Heart left ventricle (tissue), 16 donors: ENCODE results near the gene MCCD1. TPM values are rescaled to one million over a fixed set of nuclear protein-coding genes. Genes with fewer than 3 reads are reported as not detected.
"Not testable (repeated sequence)": the region's sequence is repeated elsewhere in the genome, so short reads cannot be mapped to it uniquely, and the experiment has no call there.

Experiments
- ATAC-seq, 4 donors: fragments of 200-7000 bp; cut with Tn5 transposase; one replicate each; pipeline ENCODE4 v1.9.1; 2020 to 2022; ENCODE audit warnings: moderate library complexity in 4 of 4, mild to moderate bottlenecking in 3 of 4, moderate number of reproducible peaks in 1 of 4
- DNase-seq, 5 donors: peaks; one replicate each; pipeline ENCODE4 v3.0.0-alpha.2; 2020
- H3K27ac ChIP-seq, 12 donors: fragments of 200-600 bp; sonication (generic) in 4 of 12; one replicate each; pipeline versions ENCODE4 v1.5.0 to v1.8.0; 2016 to 2022; ENCODE audit warnings: mild to moderate bottlenecking in 2 of 12
- H3K27me3 ChIP-seq, 9 donors: fragments of 200-600 bp; sonication (generic) in 2 of 9; one replicate each; pipeline versions ENCODE4 v1.5.1 to v1.8.0; 2016 to 2022; ENCODE audit warnings: mild to moderate bottlenecking in 3 of 9
- H3K36me3 ChIP-seq, 9 donors: fragments of 200-600 bp; sonication (generic) in 2 of 9; one replicate each; pipeline versions ENCODE4 v1.5.0 to v1.8.0; 2018 to 2022; ENCODE audit warnings: mild to moderate bottlenecking in 2 of 9
- H3K4me1 ChIP-seq, 12 donors: fragments of 200-600 bp; sonication (generic) in 4 of 12; one replicate each; pipeline versions ENCODE4 v1.5.0 to v1.8.0; 2016 to 2022; ENCODE audit warnings: mild to moderate bottlenecking in 3 of 12
- H3K4me3 ChIP-seq, 12 donors: fragments of 200-600 bp; sonication (generic) in 4 of 12; one replicate each; pipeline versions ENCODE4 v1.5.0 to v1.8.0; 2017 to 2022; ENCODE audit warnings: mild to moderate bottlenecking in 9 of 12, moderate library complexity in 4 of 12
- H3K9me3 ChIP-seq, 12 donors: fragments of 200-600 bp; sonication (generic) in 4 of 12; one replicate each; pipeline versions ENCODE4 v1.5.0 to v1.8.0; 2016 to 2022; ENCODE audit warnings: mild to moderate bottlenecking in 1 of 12
- POLR2A ChIP-seq, 2 donors: fragments of 450-650 bp; IDR thresholded peaks; one replicate each; pipeline ENCODE4 v1.6.1; 2017; ENCODE audit warnings: antibody characterized with exemption in 2 of 2, mild to moderate bottlenecking in 2 of 2, moderate library complexity in 2 of 2
- WGBS, 4 donors: extraction: QIAGEN DNeasy Blood & Tissue Kit in 2 of 4; methylation state at CpG; one replicate each; pipeline versions ENCODE4 v1.1.5 to v1.1.7; 2013 to 2018; 5-methylcytosine and 5-hydroxymethylcytosine counted together
- intact Hi-C, 10 donors: fragments of 100-400 bp; cut with DNase I; formaldehyde crosslinking; loops; one replicate each; pipeline versions ENCODE4 v1.11.1 to v1.14.2; 2022
- polyA plus RNA-seq, 2 donors: library from polyadenylated mRNA; stranded (reverse); fragments of 200-250 nt; gene quantifications; one replicate each; pipeline ENCODE4 v1.2.3, GENCODE V29; 2013
- total RNA-seq, 9 donors: library from RNA; depleted of rRNA in 2 of 9; stranded (reverse); fragments of >200 nt in 2 of 9; fragmentation: NEBNext Ultra II Directional in 3 of 9; extraction: Animal tissue kit (Norgen Biotek cat#: 25700) in 3 of 9; gene quantifications; one replicate each; pipeline versions ENCODE4 v1.1.0 to v1.2.4, GENCODE V29; 2016 to 2023
- TF ChIP-seq, protein P1 (sequence below), 12 donors: fragments of 200-600 bp; sonication (generic) in 4 of 12; IDR thresholded peaks; one replicate each; pipeline versions ENCODE4 v1.5.0 to v1.8.0; 2018 to 2022; ENCODE audit warnings: antibody characterized with exemption in 12 of 12, mild to moderate bottlenecking in 5 of 12
- donor health status: ischemic (EF 13 %, LVEDD 7.1; RV severe dilation, severe dysfunction).
- donor health status: healthy with polysubstance abuse.
- donor health status: DM: no; HTN: yes; CAD: no.
- donor health status: DM: no; HTN: no; CAD: no.
- donor health status: ischemic (EF 25% LVEDD 6.9; RV normal size, moderate dysfunction).
- donor health status: ischemic (EF 25% LVEDD 5.7; RV mildly dilated, moderate dysfunction).
- donor health status: healthy.
- donor health status: DM: yes; HTN: yes; CAD: no.
- donor health status: ischemic (EF 35%, LVEDD 5.7; RV mildly dilated, moderate dysfunction).
- donor health status: nonischemic (EF 11% LVEDD 7.7; RV severe dilation, severe dysfunction).
- donor health status: DM: yes; HTN: yes; CAD: no.
- donor health status: PGD.
- donor health status: ischemic (EF 29% LVEDD 5.4; RV normal size, mild dysfunction).
- donor health status: nonischemic (EF 23%, LVEDD 6.1; RV moderate dilation, normal function).

The MCCD1 gene
- total and polyA plus RNA-seq, 11 donors: not detected

DNA sequence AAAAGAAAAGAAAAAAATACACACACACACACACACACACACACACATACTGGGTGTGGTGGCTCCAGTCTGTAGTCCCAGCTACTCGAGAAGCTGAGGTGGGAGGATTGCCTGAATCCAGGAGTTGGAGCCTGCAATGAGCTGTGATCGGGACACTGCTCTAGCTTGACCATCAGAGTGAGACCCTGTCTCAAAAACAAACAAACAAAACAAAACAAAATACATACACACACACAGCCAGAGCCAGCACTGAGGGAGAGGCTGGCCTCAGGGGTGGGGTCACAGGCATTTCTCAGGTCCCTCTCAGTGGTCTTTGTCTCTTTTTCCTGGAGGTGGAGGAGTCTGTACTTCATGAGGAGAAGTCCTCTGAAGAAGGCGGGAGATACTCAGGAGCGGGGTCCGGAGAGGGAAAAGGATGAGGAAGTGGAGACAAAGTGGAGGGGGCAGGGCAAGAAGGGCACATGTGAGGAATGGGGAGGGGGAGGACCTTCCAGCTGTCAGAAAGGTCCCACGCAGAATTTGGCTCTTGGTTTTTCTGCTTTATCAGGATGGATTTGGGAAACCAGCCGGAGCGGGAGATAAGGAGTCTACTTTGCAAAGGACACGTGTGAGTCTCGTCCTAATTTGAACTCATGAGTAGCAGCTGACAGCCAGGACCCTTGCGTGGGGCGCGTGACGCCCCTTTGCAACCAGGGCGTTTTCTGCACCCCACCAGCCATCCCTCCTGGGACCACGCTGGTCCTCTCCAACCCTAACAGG is 38.5 kb upstream of the MCCD1 start:
- intact Hi-C loops: loop anchor here in 9 of 10 donors (5.0 to 10.0 kb wide), 5 partner anchors 42 to 115 kb away; partner anchors contain the start of genes DDX39B (in 4 of the 9) and NCR3 (in 1 of the 9)

GRCh38 chr6:31493550-31493874 is 35.2 kb upstream of the MCCD1 start:
- not testable (repeated sequence) for DNase-seq, H3K36me3 ChIP-seq, ATAC-seq, H3K9me3 ChIP-seq
- peaks cover 0 to 10% (median 0%) of the 10 kb centered on the region in 9 donors for H3K27me3 ChIP-seq
- H3K4me1 ChIP-seq: peaks cover 0 to 40% (median 12%) of the 10 kb centered on the region in 12 donors
- peak overlapping the region in 2 of 12 donors; percentile 63 to 84 for H3K27ac ChIP-seq
- H3K4me3 ChIP-seq: peak overlapping the region in 10 of 12 donors; percentile 53 to 86 (median 69)
- intact Hi-C loops: loop anchor here in 9 of 10 donors (2.0 to 10.0 kb wide), 6 partner anchors 39 to 111 kb away; partner anchors contain the start of genes DDX39B (in 4 of the 9) and NCR3 (in 1 of the 9)
- WGBS, 4 donors: 2 to 3% (median 2%) methylated on average over 2 of the region's 2 CpGs

More for the DNA sequence above, 38.5 kb upstream of the MCCD1 start:
- H3K9me3 ChIP-seq: no peaks in the 10 kb centered on the region
- H3K36me3 ChIP-seq: no peaks in the 10 kb centered on the region
- peaks cover 0 to 26% (median 8%) of the 10 kb centered on the region in 12 donors for H3K4me1 ChIP-seq
- H3K27ac ChIP-seq: no peak overlapping the region
- DNase-seq: no peak
- H3K4me3 ChIP-seq: no peak overlapping the region
- H3K27me3 ChIP-seq: peaks cover 0 to 10% (median 0%) of the 10 kb centered on the region in 9 donors
- ATAC-seq: no peak
- TF ChIP-seq, protein P1, sequence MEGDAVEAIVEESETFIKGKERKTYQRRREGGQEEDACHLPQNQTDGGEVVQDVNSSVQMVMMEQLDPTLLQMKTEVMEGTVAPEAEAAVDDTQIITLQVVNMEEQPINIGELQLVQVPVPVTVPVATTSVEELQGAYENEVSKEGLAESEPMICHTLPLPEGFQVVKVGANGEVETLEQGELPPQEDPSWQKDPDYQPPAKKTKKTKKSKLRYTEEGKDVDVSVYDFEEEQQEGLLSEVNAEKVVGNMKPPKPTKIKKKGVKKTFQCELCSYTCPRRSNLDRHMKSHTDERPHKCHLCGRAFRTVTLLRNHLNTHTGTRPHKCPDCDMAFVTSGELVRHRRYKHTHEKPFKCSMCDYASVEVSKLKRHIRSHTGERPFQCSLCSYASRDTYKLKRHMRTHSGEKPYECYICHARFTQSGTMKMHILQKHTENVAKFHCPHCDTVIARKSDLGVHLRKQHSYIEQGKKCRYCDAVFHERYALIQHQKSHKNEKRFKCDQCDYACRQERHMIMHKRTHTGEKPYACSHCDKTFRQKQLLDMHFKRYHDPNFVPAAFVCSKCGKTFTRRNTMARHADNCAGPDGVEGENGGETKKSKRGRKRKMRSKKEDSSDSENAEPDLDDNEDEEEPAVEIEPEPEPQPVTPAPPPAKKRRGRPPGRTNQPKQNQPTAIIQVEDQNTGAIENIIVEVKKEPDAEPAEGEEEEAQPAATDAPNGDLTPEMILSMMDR (IDR thresholded peaks at IDR 0.05): no peak
- TF ChIP-seq POLR2A (IDR thresholded peaks at IDR 0.05): no peak
- 39 to 59% (median 55%) methylated on average over 15 to 16 of the region's 16 CpGs for WGBS, 4 donors

DNA sequence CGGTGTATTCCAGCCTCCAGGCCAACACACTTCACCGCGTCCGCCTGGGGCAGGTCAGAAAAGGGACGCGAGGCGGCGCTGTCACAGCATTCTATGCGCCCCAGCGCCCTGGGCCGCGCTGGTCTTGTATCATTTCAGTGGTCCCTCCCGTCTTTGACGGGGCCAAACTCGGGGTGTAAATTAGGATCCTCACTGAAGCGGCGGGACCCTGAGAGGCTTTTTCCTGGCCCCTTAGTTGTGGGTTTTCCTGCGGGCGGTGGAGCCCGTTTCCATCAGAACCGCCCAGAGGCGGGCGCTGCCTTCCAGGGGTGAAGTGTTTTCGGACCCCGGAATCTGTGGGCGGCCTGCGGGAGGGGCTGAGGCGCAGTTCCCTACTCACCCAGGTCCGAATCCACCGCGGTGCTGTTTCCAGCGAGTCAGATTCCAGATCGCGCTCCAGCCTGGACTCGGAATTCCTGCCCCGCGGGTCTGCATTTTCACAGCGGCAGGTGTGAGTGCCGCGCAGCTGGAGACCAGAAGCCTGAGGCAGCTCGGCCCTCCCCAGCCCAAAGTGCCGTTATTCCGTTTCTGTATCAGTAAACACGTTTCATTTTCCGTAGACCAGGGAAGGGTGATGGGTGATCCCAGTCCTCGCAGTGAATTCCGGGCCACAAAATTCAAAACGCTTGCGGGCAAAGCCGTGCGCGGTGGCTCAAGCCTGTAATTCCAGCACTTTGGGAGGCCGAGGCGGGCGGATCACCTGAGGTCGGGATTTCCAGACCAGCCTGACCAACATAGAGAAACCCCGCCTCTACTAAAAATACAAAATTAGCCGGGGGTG is 34.7 kb upstream of the MCCD1 start:
- ATAC-seq (peak; percentile 82 to 91 (median 86)), DNase-seq (peak; percentile 80 to 91 (median 83))
- peak overlapping the region; percentile 47 to 84 (median 70) for H3K27ac ChIP-seq
- no peak for TF ChIP-seq POLR2A (IDR thresholded peaks at IDR 0.05)
- TF ChIP-seq, protein P1 (IDR thresholded peaks at IDR 0.05): peak; percentile 70 to 94 (median 80)
- intact Hi-C loops: loop anchor here (1.0 to 10.0 kb wide), 9 partner anchors 38 to 111 kb away; partner anchors contain the start of genes DDX39B (in 5 of the 10) and NCR3 (in 1 of the 10)
- no peaks in the 10 kb centered on the region for H3K36me3 ChIP-seq
- peak overlapping the region; percentile 36 to 86 (median 68) for H3K4me3 ChIP-seq
- H3K27me3 ChIP-seq: peaks cover 0 to 10% (median 0%) of the 10 kb centered on the region in 9 donors
- WGBS, 4 donors: 0 to 1% (median 0%) methylated on average over 44 to 58 of the region's 58 CpGs
- H3K9me3 ChIP-seq: no peaks in the 10 kb centered on the region
- peaks cover 0 to 45% (median 12%) of the 10 kb centered on the region in 12 donors for H3K4me1 ChIP-seq

- WGBS, 4 donors: 74 to 89% (median 79%) methylated on average over 2 of the region's 2 CpGs
Observed at GRCh38 chr6:31495580-31495979, 33.2 kb upstream of the MCCD1 start.

GRCh38 chr6:31496826-31497225 is 31.9 kb upstream of the MCCD1 start:
- not testable (repeated sequence) for H3K36me3 ChIP-seq, ATAC-seq, H3K9me3 ChIP-seq, DNase-seq
- Histone ChIP-seq H3K27me3 (peaks cover 0 to 11% (median 0%) of the 10 kb centered on the region in 9 donors), H3K27ac (peak overlapping the region in 1 of 12 donors; percentile 27), H3K4me1 (peaks cover 0 to 42% (median 11%) of the 10 kb centered on the region in 12 donors), H3K4me3 (peak overlapping the region in 1 of 12 donors; percentile 64)
- intact Hi-C loops: loop anchor here in 4 of 10 donors (5.0 to 10.0 kb wide), 4 partner anchors 40 to 108 kb away; partner anchors contain the start of gene NCR3 (in 1 of the 4)
- WGBS, 4 donors: 50 to 61% (median 59%) methylated on average over 4 of the region's 4 CpGs

More at GRCh38 chr6:31495580-31495979, 33.2 kb upstream of the MCCD1 start:
- intact Hi-C loops: loop anchor here in 6 of 10 donors (2.0 to 10.0 kb wide), 7 partner anchors 42 to 109 kb away; partner anchors contain the start of genes DDX39B (in 1 of the 6) and NCR3 (in 1 of the 6)
- no peaks in the 10 kb centered on the region for H3K9me3 ChIP-seq
- peaks cover 0 to 45% (median 12%) of the 10 kb centered on the region in 12 donors for H3K4me1 ChIP-seq
- peak overlapping the region in 6 of 12 donors; percentile 64 to 86 (median 72) for H3K4me3 ChIP-seq
- H3K27ac ChIP-seq: peak overlapping the region in 6 of 12 donors; percentile 58 to 84 (median 78)
- DNase-seq: no peak
- no peak for ATAC-seq
- TF ChIP-seq, protein P1 (IDR thresholded peaks at IDR 0.05): no peak
- TF ChIP-seq POLR2A (IDR thresholded peaks at IDR 0.05): no peak
- peaks cover 0 to 6% (median 0%) of the 10 kb centered on the region in 9 donors for H3K27me3 ChIP-seq
- no peaks in the 10 kb centered on the region for H3K36me3 ChIP-seq
